Measurements from ENCODE around the gene SELP. TPM values are rescaled to one million over a fixed set of nuclear protein-coding genes. Genes with fewer than 3 reads are reported as not detected.

SELP gene
- total RNA-seq, 2 experiments from 2014 or later, result not detected

- TF ChIP-seq CTCF (conservative IDR thresholded peaks at IDR 0.05; ENCODE audit: low read length) (no peak), EZH2phosphoT487 (IDR thresholded peaks at IDR 0.05; ENCODE audit: borderline replicate concordance, low read depth, low read length) (no peak)
- Histone ChIP-seq H2AFZ (ENCODE audit: low read length) (no peak overlapping the region), H3K9me2 (ENCODE audit: insufficient read depth, low read length) (no peaks in the 10 kb centered on the region), H3K9me3 (ENCODE audit: low read length) (no peaks in the 10 kb centered on the region), H3K79me2 (ENCODE audit: insufficient read depth, low read depth, low read length) (no peaks in the 10 kb centered on the region), H4K20me1 (ENCODE audit: insufficient read depth, low read length) (no peaks in the 10 kb centered on the region), H3K4me2 (ENCODE audit: low read length) (no peak overlapping the region), H3K4me1 (ENCODE audit: insufficient read depth, low read length, poor library complexity, severe bottlenecking) (no peaks in the 10 kb centered on the region), H3K36me3 (ENCODE audit: insufficient read depth, low read length) (no peaks in the 10 kb centered on the region), H3K27ac (ENCODE audit: low read depth, low read length, poor library complexity, severe bottlenecking) (no peak overlapping the region), H3K4me3 (ENCODE audit: low read depth, low read length, poor library complexity, severe bottlenecking) (no peak overlapping the region)
- ChIA-PET CTCF (ENCODE audit: unreplicated experiment) (no interaction called here), POLR2A (no interaction called here)
- DNase-seq (ENCODE audit: low spot score), result no peak
- intact Hi-C loops (cut with micrococcal nuclease; ENCODE audit: unreplicated experiment), result no loop called here
- BruUV-seq (replicated peaks), result no TSS peak
Measured at GRCh38 chr1:169538998-169539871, 90.7 kb downstream of the SELP start.

Other genes with a start within 250 kb of the SELP start
- gene CCDC181, start 202.7 kb downstream of the SELP start, total RNA-seq (2014; rRNA removed; shearing (Covaris generic)), result not detected in 2 replicates
- not detected in 2 replicates for gene CCDC181, start 202.7 kb downstream of the SELP start, total RNA-seq (2022)
- 3.2 TPM in 2 replicates for gene SLC19A2, start 144.2 kb downstream of the SELP start, total RNA-seq (2014; rRNA removed; shearing (Covaris generic))
- 5.8 and 6.5 TPM in 2 replicates for gene SLC19A2, start 144.2 kb downstream of the SELP start, total RNA-seq (2022)
- gene F5, start 43.6 kb downstream of the SELP start, total RNA-seq (2014; rRNA removed; shearing (Covaris generic)), result not detected in 2 replicates
- not detected in 2 replicates for gene F5, start 43.6 kb downstream of the SELP start, total RNA-seq (2022)
- gene SELL, start 81.5 kb upstream of the SELP start, total RNA-seq (2014; rRNA removed; shearing (Covaris generic)), result 0.16 and 0.46 TPM in 2 replicates
- 1.5 and 2.2 TPM in 2 replicates for gene SELL, start 81.5 kb upstream of the SELP start, total RNA-seq (2022)
- not detected in 2 replicates for gene SELE, start 104.0 kb upstream of the SELP start, total RNA-seq (2014; rRNA removed; shearing (Covaris generic))
- gene SELE, start 104.0 kb upstream of the SELP start, total RNA-seq (2022), result not detected in 2 replicates
- 10.6 and 12.6 TPM in 2 replicates for gene METTL18, start 164.8 kb upstream of the SELP start, total RNA-seq (2014; rRNA removed; shearing (Covaris generic))
- gene METTL18, start 164.8 kb upstream of the SELP start, total RNA-seq (2022), result 8.1 and 8.7 TPM in 2 replicates

Data from OCI-LY7 (cell line).